Stomach (tissue), 9 donors: Measurements from ENCODE around the gene MEG3. TPM values are rescaled to one million over a fixed set of nuclear protein-coding genes. Genes with fewer than 3 reads are reported as not detected.

Experiments
- DNase-seq, 2 donors: peaks; one replicate each; pipeline versions ENCODE4 v3.0.0 to v3.0.0-alpha.2; 2013 to 2019
- H3K27ac ChIP-seq, 5 donors: fragments of 200-600 bp in 4 of 5; sonication (generic) in 4 of 5; one replicate each; pipeline ENCODE4 v1.5.1; 2013 to 2019; ENCODE audit warnings: mild to moderate bottlenecking in 1 of 5, moderate library complexity in 1 of 5
- H3K27me3 ChIP-seq, 3 donors: fragments of 200-600 bp; sonication (generic); one replicate each; pipeline ENCODE4 v1.5.1; 2017 to 2019; ENCODE audit warnings: mixed run types in 1 of 3
- H3K36me3 ChIP-seq, 4 donors: fragments of 200-600 bp; sonication (generic); 1 replicate in 3 of 4; 2 replicates in 1 of 4; pipeline ENCODE4 v1.5.1; 2016 to 2019
- H3K4me1 ChIP-seq, 4 donors: fragments of 200-600 bp; sonication (generic); one replicate each; pipeline ENCODE4 v1.5.1; 2016 to 2019
- H3K4me3 ChIP-seq, 4 donors: fragments of 200-600 bp; sonication (generic) in 3 of 4; one replicate each; pipeline ENCODE4 v1.5.1; 2016 to 2019; ENCODE audit warnings: mild to moderate bottlenecking in 1 of 4
- H3K9me3 ChIP-seq, 4 donors: fragments of 200-600 bp; sonication (generic); one replicate each; pipeline ENCODE4 v1.5.1; 2016 to 2019
- CTCF ChIP-seq, 7 experiments: fragments of 450-650 bp in 4 of 7; fragments of 200-600 bp in 3 of 7; sonication (generic) in 3 of 7; IDR thresholded peaks; one replicate each; pipeline ENCODE4 v1.5.1; 2016 to 2019; ENCODE audit warnings: antibody characterized with exemption in 7 of 7, control low read depth in 2 of 7, mild to moderate bottlenecking in 1 of 7
- EP300 ChIP-seq: sonication (generic); formaldehyde crosslinking; IDR thresholded peaks from one replicate; pipeline ENCODE4 v1.6.1; 2017; ENCODE audit warnings: antibody characterized with exemption
- POLR2A ChIP-seq, 4 donors: fragments of 450-650 bp; IDR thresholded peaks; one replicate each; pipeline ENCODE4 v1.6.1; 2016; ENCODE audit warnings: antibody characterized with exemption in 4 of 4, control low read depth in 2 of 4, mild to moderate bottlenecking in 1 of 4, moderate library complexity in 1 of 4
- POLR2AphosphoS5 ChIP-seq, 3 donors: sonication (generic); formaldehyde crosslinking; IDR thresholded peaks; one replicate each; pipeline ENCODE4 v1.6.1; 2016; ENCODE audit warnings: antibody characterized with exemption in 3 of 3
- WGBS, 5 donors: extraction: QIAGEN DNeasy Blood & Tissue Kit in 3 of 5; methylation state at CpG; one replicate each; pipeline versions ENCODE4 v1.1.5 to v1.1.7; 2013 to 2018; 5-methylcytosine and 5-hydroxymethylcytosine counted together
- intact Hi-C: fragments of 100-400 bp; cut with DNase I; formaldehyde crosslinking; loops from one replicate; pipeline ENCODE4 v1.15.1; 2023; ENCODE audit warnings: low total_unique reads
- polyA plus RNA-seq, 3 donors: library from polyadenylated mRNA; stranded (reverse); fragments of 200-250 nt; gene quantifications; one replicate each; pipeline ENCODE4 v1.2.3, GENCODE V29; 2013
- total RNA-seq, 5 donors: library from RNA; depleted of rRNA; stranded (reverse); fragments of >200 nt; gene quantifications; one replicate each; pipeline versions ENCODE4 v1.1.0 to v1.2.3, GENCODE V29; 2014 to 2016
- donor health status: healthy with polysubstance abuse.
- donor health status: Bipolar disorder and iron deficiency.
- donor health status: healthy.

MEG3 gene
- total and polyA plus RNA-seq, 8 donors, result 13.4 to 390 (median 99.2) TPM

GRCh38 chr14:100786131-100786530 is 39.8 kb upstream of the MEG3 start:
- peak in 1 of 2 donors; percentile 58 for DNase-seq
- 65 to 72% (median 70%) methylated on average over 11 of the region's 11 CpGs for WGBS, 5 donors
- Histone ChIP-seq H3K4me3 (no peak overlapping the region), H3K9me3 (no peaks in the 10 kb centered on the region), H3K27me3 (peaks cover 0 to 32% (median 0%) of the 10 kb centered on the region in 3 donors), H3K27ac (no peak overlapping the region), H3K4me1 (no peaks in the 10 kb centered on the region), H3K36me3 (no peaks in the 10 kb centered on the region)
- TF ChIP-seq CTCF (IDR thresholded peaks at IDR 0.05) (no peak), POLR2AphosphoS5 (IDR thresholded peaks at IDR 0.05) (no peak), POLR2A (IDR thresholded peaks at IDR 0.05) (no peak), EP300 (no peak)
- intact Hi-C loops, result no loop called here

GRCh38 chr14:100786576-100787219 is 39.2 kb upstream of the MEG3 start:
- no peak overlapping the region for H3K4me3 ChIP-seq
- H3K9me3 ChIP-seq, result no peaks in the 10 kb centered on the region
- intact Hi-C loops, result no loop called here
- no peak for TF ChIP-seq CTCF (IDR thresholded peaks at IDR 0.05)
- no peak for TF ChIP-seq POLR2AphosphoS5 (IDR thresholded peaks at IDR 0.05)
- TF ChIP-seq POLR2A (IDR thresholded peaks at IDR 0.05), result no peak
- no peak for TF ChIP-seq EP300
- H3K27me3 ChIP-seq, result peaks cover 0 to 36% (median 3%) of the 10 kb centered on the region in 3 donors
- no peak overlapping the region for H3K27ac ChIP-seq
- DNase-seq, result no peak
- H3K4me1 ChIP-seq, result no peaks in the 10 kb centered on the region
- H3K36me3 ChIP-seq, result no peaks in the 10 kb centered on the region
- 74 to 80% (median 76%) methylated on average over 11 of the region's 11 CpGs for WGBS, 5 donors

GRCh38 chr14:100787659-100788058 is 38.3 kb upstream of the MEG3 start:
- DNase-seq, result no peak
- H3K4me1 ChIP-seq, result no peaks in the 10 kb centered on the region
- H3K4me3 ChIP-seq, result no peak overlapping the region
- TF ChIP-seq EP300, result no peak
- no peak for TF ChIP-seq POLR2AphosphoS5 (IDR thresholded peaks at IDR 0.05)
- TF ChIP-seq CTCF (IDR thresholded peaks at IDR 0.05), result no peak
- no peak for TF ChIP-seq POLR2A (IDR thresholded peaks at IDR 0.05)
- peaks cover 0 to 45% (median 11%) of the 10 kb centered on the region in 3 donors for H3K27me3 ChIP-seq
- intact Hi-C loops, result no loop called here
- no peaks in the 10 kb centered on the region for H3K9me3 ChIP-seq
- H3K36me3 ChIP-seq, result no peaks in the 10 kb centered on the region
- H3K27ac ChIP-seq, result no peak overlapping the region
- 87 to 92% (median 89%) methylated on average over 14 of the region's 14 CpGs for WGBS, 5 donors

GRCh38 chr14:100788517-100788916 is 37.4 kb upstream of the MEG3 start:
- peak in 1 of 2 donors; percentile 55 for DNase-seq
- H3K27ac ChIP-seq, result no peak overlapping the region
- intact Hi-C loops, result no loop called here
- no peak overlapping the region for H3K4me3 ChIP-seq
- H3K4me1 ChIP-seq, result no peaks in the 10 kb centered on the region
- 42 to 59% (median 55%) methylated on average over 7 of the region's 7 CpGs for WGBS, 5 donors
- H3K36me3 ChIP-seq, result no peaks in the 10 kb centered on the region
- TF ChIP-seq POLR2A (IDR thresholded peaks at IDR 0.05) (no peak), CTCF (IDR thresholded peaks at IDR 0.05) (no peak), POLR2AphosphoS5 (IDR thresholded peaks at IDR 0.05) (no peak), EP300 (no peak)
- H3K9me3 ChIP-seq, result no peaks in the 10 kb centered on the region
- peaks cover 0 to 45% (median 11%) of the 10 kb centered on the region in 3 donors for H3K27me3 ChIP-seq
